ENCODE results near the gene PRMT6.

Gene PRMT6
- long read RNA-seq, transcript PRMT6-202 (2 exons, 908 nt): minor isoform, 9 of 66 reads
- long read RNA-seq, transcript PRMT6-201 (1 exons, 2,616 nt): major isoform, 55 of 66 reads
- long read RNA-seq, partial matches to known transcripts: 0 of 66 reads
- long read RNA-seq, other reads (novel, unspliced or antisense): 2 of 66 reads

DNA sequence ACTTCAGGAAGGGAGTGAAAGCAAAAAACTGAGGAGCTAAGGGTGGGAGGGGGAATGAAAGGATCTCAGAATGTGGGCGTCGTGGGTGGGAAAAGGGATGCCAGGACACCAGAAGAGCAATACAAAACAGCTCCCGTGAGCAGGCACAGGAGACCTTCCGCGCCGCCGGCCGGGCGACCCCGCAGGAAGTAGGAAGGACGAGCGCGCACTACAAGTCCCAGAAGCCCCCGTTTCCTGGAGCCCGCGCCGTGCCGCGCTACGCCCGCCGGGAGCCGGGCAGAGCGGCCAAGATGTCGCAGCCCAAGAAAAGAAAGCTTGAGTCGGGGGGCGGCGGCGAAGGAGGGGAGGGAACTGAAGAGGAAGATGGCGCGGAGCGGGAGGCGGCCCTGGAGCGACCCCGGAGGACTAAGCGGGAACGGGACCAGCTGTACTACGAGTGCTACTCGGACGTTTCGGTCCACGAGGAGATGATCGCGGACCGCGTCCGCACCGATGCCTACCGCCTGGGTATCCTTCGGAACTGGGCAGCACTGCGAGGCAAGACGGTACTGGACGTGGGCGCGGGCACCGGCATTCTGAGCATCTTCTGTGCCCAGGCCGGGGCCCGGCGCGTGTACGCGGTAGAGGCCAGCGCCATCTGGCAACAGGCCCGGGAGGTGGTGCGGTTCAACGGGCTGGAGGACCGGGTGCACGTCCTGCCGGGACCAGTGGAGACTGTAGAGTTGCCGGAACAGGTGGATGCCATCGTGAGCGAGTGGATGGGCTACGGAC is at the start of gene PRMT6:
Gene PRMT6 (plus strand): TSS at position 249 of the 771 bp plus-strand sequence. CDS start 42 bp downstream, at position 291.
- Histone ChIP-seq H3K4me3 (replicated peaks; ENCODE audit: insufficient read depth, low read length) (peak within 1 kb of the TSS; percentile 96), H3K27me3 (ENCODE audit: insufficient read depth, poor library complexity, severe bottlenecking) (no peaks in the 10 kb centered on the region), H3K27ac (replicated peaks) (peak within 1 kb of the TSS; percentile 67)
- TF ChIP-seq, protein P1, sequence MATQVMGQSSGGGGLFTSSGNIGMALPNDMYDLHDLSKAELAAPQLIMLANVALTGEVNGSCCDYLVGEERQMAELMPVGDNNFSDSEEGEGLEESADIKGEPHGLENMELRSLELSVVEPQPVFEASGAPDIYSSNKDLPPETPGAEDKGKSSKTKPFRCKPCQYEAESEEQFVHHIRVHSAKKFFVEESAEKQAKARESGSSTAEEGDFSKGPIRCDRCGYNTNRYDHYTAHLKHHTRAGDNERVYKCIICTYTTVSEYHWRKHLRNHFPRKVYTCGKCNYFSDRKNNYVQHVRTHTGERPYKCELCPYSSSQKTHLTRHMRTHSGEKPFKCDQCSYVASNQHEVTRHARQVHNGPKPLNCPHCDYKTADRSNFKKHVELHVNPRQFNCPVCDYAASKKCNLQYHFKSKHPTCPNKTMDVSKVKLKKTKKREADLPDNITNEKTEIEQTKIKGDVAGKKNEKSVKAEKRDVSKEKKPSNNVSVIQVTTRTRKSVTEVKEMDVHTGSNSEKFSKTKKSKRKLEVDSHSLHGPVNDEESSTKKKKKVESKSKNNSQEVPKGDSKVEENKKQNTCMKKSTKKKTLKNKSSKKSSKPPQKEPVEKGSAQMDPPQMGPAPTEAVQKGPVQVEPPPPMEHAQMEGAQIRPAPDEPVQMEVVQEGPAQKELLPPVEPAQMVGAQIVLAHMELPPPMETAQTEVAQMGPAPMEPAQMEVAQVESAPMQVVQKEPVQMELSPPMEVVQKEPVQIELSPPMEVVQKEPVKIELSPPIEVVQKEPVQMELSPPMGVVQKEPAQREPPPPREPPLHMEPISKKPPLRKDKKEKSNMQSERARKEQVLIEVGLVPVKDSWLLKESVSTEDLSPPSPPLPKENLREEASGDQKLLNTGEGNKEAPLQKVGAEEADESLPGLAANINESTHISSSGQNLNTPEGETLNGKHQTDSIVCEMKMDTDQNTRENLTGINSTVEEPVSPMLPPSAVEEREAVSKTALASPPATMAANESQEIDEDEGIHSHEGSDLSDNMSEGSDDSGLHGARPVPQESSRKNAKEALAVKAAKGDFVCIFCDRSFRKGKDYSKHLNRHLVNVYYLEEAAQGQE (IDR thresholded peaks at IDR 0.05; ENCODE audit: insufficient replicate concordance, low read depth): peak; percentile 43
- TF ChIP-seq SPI1 (IDR thresholded peaks at IDR 0.05; ENCODE audit: borderline replicate concordance, low read depth) (peak; percentile 16; the same call in 1 of the 2 replicates), CTCF (IDR thresholded peaks at IDR 0.05; ENCODE audit: insufficient read depth, low read length) (no peak), GABPA (IDR thresholded peaks at IDR 0.05; ENCODE audit: low read depth) (peak; percentile 65), POLR2AphosphoS5 (IDR thresholded peaks at IDR 0.05; ENCODE audit: low read depth) (peak; percentile 62)
- DNase-seq (ENCODE audit: low read depth in 1 of 2, low spot score in 1 of 2): peak; percentile 37 to 85

DNA sequence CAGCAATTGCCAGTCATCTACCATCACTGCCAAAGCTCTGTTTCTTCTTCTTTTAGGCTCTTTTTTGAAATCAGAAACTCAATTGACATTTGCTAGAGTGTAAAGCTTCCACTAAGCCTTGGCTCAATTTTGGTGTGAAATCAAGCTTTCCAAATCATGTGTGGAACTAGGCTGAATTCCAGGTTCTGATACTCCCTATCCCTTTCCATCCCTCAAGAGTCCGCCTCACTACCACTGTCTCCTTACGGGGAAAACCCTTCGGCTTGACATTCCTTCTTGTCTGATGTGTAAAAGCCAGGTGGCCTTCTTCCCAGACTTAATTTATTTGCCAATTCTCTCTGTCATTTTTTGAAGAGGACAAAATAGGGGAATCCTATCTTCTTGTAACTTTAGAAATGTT is 47.2 kb upstream of the PRMT6 start:
- TF ChIP-seq POLR2AphosphoS5 (IDR thresholded peaks at IDR 0.05; ENCODE audit: low read depth) (no peak), CTCF (IDR thresholded peaks at IDR 0.05; ENCODE audit: insufficient read depth, low read length) (no peak)
- TF ChIP-seq, protein P1 (IDR thresholded peaks at IDR 0.05; ENCODE audit: insufficient replicate concordance, low read depth): no peak
- no peaks in the 10 kb centered on the region for H3K27me3 ChIP-seq (ENCODE audit: insufficient read depth, poor library complexity, severe bottlenecking)
- no peak for DNase-seq (ENCODE audit: low read depth in 1 of 2, low spot score in 1 of 2)
- no peak overlapping the region for H3K4me3 ChIP-seq (replicated peaks; ENCODE audit: insufficient read depth, low read length)
- H3K27ac ChIP-seq (replicated peaks): no peak overlapping the region

DNA sequence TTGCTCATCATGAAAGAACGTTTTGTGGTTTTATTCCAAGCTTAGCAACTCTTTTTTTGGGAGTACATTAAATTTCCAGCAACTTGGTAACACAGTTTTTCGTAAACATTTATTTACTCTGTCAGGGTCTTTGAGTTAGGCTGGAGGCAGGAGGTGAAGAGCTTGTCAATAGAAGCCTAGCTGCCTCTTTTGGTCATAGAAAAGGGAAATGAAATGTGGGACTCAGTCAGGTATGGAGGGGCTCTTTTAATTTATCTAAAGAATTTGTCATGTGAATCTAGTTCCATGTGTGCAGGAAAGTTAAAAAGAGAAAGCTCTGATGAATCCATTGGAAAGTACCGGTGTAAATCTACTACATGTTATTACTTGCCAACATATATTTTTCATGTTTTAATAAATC is 45.9 kb upstream of the PRMT6 start:
- TF ChIP-seq GABPA (IDR thresholded peaks at IDR 0.05; ENCODE audit: low read depth) (no peak), POLR2AphosphoS5 (IDR thresholded peaks at IDR 0.05; ENCODE audit: low read depth) (no peak), CTCF (IDR thresholded peaks at IDR 0.05; ENCODE audit: insufficient read depth, low read length) (no peak), SPI1 (IDR thresholded peaks at IDR 0.05; ENCODE audit: borderline replicate concordance, low read depth) (no peak)
- TF ChIP-seq, protein P1 (IDR thresholded peaks at IDR 0.05; ENCODE audit: insufficient replicate concordance, low read depth): no peak
- Histone ChIP-seq H3K27ac (replicated peaks) (no peak overlapping the region), H3K27me3 (ENCODE audit: insufficient read depth, poor library complexity, severe bottlenecking) (no peaks in the 10 kb centered on the region), H3K4me3 (replicated peaks; ENCODE audit: insufficient read depth, low read length) (no peak overlapping the region)
- no peak for DNase-seq (ENCODE audit: low read depth in 1 of 2, low spot score in 1 of 2)

Measured in HL-60 (cell line).